GM06990 (cell line): Measurements from ENCODE around the gene WDR86.

Source experiments
- DNase-seq: peaks from one replicate; pipeline ENCODE4 v3.0.0-alpha.2; 2011; ENCODE audit not compliant: insufficient read length; ENCODE audit errors: extremely low read depth
- H3K27me3 ChIP-seq: replicated peaks from 2 replicates; pipeline ENCODE4 v1.6.0; 2011; ENCODE audit warnings: low read length; ENCODE audit not compliant: control insufficient read depth, insufficient read depth
- H3K36me3 ChIP-seq: 2 replicates; pipeline ENCODE4 v1.5.1; 2011; ENCODE audit warnings: low read length; ENCODE audit not compliant: control insufficient read depth, insufficient read depth
- H3K4me3 ChIP-seq: replicated peaks from 2 replicates; pipeline ENCODE4 v1.5.1; 2011; ENCODE audit warnings: low read depth, mild to moderate bottlenecking, control low read depth, low read length
- TF ChIP-seq, protein P1 (sequence below): IDR thresholded peaks from 2 replicates; pipeline ENCODE4 v1.5.1; 2011; ENCODE audit warnings: low read length, control low read depth, mild to moderate bottlenecking, inconsistent platforms; ENCODE audit not compliant: insufficient read depth, poor library complexity, severe bottlenecking

The WDR86 gene

DNA sequence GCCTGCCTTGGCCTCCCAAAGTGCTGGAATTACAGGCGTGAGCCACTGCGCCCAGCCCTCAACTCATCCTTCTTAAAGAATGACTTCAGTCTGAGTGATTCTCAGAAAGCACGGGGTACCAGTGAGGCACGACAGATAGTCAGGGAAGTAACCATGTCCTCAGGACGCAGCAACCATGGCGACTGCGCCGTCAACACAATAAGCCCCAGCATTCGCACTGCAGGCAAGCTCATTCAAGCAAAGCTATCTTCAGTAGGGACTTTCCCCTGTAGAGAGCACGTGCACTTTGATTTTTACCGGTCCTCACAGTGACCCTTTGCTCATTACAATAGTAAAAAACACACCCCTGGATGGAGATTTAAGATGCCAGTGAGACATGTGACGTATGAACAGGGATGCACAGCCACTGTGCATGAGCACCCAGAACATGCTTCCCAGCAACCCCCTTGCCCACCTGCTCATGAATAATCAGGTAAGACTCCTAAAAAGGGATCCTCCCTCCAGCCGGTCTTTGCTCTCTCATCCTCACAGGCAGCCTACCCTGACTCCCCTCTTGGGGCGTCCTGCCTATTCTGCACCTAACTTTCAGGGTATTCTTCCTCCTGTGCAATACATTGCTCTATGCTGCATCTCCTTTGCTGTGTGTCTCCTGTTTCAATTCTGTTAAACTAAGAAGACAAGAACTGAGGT is 9.1 kb downstream of the WDR86 start:
- H3K27me3 ChIP-seq, result no peaks in the 10 kb centered on the region; the same call in 1 of the 2 replicates
- TF ChIP-seq, protein P1, sequence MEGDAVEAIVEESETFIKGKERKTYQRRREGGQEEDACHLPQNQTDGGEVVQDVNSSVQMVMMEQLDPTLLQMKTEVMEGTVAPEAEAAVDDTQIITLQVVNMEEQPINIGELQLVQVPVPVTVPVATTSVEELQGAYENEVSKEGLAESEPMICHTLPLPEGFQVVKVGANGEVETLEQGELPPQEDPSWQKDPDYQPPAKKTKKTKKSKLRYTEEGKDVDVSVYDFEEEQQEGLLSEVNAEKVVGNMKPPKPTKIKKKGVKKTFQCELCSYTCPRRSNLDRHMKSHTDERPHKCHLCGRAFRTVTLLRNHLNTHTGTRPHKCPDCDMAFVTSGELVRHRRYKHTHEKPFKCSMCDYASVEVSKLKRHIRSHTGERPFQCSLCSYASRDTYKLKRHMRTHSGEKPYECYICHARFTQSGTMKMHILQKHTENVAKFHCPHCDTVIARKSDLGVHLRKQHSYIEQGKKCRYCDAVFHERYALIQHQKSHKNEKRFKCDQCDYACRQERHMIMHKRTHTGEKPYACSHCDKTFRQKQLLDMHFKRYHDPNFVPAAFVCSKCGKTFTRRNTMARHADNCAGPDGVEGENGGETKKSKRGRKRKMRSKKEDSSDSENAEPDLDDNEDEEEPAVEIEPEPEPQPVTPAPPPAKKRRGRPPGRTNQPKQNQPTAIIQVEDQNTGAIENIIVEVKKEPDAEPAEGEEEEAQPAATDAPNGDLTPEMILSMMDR, result no peak
- no peak overlapping the region for H3K4me3 ChIP-seq
- peak; percentile 63 for DNase-seq
- no peaks in the 10 kb centered on the region for H3K36me3 ChIP-seq

DNA sequence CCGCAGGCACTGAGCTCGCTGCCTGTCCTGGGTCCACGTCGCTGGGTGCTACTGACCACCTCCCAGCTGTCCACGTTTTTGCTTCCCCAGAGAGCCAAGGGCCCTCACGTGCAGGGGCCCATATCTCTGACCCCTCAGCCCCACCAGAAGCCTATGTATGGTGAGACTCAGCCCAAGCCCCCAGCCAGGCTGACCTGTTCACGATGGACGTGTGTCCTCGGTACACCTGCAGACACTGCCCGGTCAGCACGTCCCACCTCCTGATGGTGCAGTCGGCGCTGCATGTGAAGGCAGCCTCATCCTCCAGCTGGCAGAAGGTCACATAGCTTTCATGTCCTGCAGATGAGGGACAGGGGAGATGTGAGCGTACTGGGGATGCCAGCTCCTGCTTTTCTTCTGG is 9.9 kb downstream of the WDR86 start:
- TF ChIP-seq, protein P1, result no peak

DNA sequence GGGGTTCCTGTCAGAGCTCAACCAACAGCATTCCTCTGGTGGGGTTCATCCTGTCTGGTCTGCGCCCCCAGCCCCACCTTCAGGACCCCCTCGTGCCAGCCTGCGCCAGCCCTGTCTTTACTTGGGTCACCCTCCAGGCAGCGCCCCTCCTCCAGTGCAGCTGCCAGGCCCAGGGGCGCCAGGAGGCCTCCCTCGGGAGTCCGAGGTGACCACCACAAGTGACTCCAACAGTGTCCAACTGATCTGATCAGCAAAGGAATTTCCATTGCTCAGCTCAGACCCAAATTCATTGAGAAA is 10.6 kb downstream of the WDR86 start:
- Histone ChIP-seq H3K36me3 (no peaks in the 10 kb centered on the region), H3K4me3 (no peak overlapping the region), H3K27me3 (no peaks in the 10 kb centered on the region; the same call in 1 of the 2 replicates)
- no peak for DNase-seq
- TF ChIP-seq, protein P1, result no peak

More for the DNA sequence above, 9.9 kb downstream of the WDR86 start:
- no peak for DNase-seq
- Histone ChIP-seq H3K36me3 (no peaks in the 10 kb centered on the region), H3K4me3 (no peak overlapping the region), H3K27me3 (no peaks in the 10 kb centered on the region; the same call in 1 of the 2 replicates)

DNA sequence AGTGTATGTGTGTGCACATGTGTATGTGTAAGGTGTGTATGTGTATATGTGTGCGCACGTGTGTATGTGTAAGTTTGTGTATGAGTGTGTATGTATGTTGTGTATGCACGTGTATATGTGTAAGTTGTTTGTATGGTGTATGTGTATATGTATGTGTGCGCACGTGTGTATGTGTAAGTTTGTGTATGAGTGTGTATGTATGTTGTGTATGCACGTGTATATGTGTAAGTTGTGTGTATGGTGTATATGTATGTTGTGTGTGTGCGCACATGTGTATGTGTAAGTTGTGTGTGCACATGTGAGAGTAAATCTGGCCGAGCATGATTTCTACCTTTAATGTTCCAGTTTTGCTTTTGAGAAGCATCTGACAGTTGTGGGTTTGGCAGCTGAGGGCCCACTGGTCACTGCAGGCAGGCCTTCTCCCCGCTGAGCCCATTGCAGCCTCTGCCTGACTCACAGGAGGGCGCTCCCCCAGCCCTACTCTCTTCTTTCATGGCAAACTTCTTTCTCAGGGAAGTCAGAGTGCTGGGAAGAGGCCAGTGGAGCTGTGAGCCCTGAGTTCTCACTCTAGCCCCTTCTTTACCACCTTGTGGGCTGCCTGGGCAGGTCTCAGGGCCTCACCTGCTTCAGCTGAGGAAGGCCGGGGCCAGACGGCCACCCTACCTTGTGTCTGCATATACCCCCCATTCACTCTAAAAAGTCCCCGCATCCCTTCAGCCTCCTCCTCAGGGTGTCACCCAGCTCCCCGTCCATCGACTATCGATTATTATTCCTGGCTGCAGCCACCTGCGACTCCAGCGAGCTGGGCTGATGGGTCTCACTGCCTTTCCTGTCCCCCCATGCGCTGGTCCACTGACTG is 11.2 kb downstream of the WDR86 start:
- no peak overlapping the region for H3K4me3 ChIP-seq
- DNase-seq, result no peak
- TF ChIP-seq, protein P1, result no peak
- no peaks in the 10 kb centered on the region for H3K36me3 ChIP-seq
- H3K27me3 ChIP-seq, result no peaks in the 10 kb centered on the region; the same call in 1 of the 2 replicates

DNA sequence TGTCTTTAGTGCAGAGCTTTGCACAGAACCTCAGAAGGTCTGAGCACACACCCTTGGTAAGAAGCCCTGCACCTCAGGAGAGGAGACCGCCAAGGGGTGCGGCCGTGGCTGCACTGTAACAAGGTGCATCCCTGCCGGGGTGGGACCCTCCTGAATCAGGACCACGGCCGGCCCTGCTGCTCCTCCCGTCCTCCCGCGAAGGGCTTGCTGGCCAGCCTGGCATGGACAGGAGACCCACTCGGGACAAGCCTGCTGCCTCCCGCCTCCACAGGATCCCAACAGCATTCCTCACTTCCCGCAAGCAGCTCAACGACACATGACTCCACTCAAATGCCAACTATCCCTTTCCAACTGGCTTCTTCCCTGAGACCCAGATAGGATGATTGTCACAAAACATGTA is 12.8 kb downstream of the WDR86 start:
- Histone ChIP-seq H3K36me3 (no peaks in the 10 kb centered on the region), H3K4me3 (no peak overlapping the region), H3K27me3 (no peaks in the 10 kb centered on the region; the same call in 1 of the 2 replicates)
- TF ChIP-seq, protein P1, result no peak
- DNase-seq, result no peak
